Type B pancreatic cell (in vitro differentiated cells): ENCODE measurements around the gene DUSP3. TPM values are rescaled to one million over a fixed set of nuclear protein-coding genes. Genes with fewer than 3 reads are reported as not detected.

Experiments used
- DNase-seq: peaks from one replicate; pipeline ENCODE4 v3.0.0; 2021; ENCODE audit warnings: mixed read lengths; ENCODE audit not compliant: unreplicated experiment; ENCODE audit errors: extremely low spot score
- H3K27ac Mint-ChIP-seq: 2 replicates; pipeline ENCODE4 v1.8.0; 2021; ENCODE audit warnings: mild to moderate bottlenecking, mixed read lengths
- H3K27me3 Mint-ChIP-seq: 2 replicates; pipeline ENCODE4 v1.8.0; 2021; ENCODE audit warnings: mixed read lengths
- H3K36me3 Mint-ChIP-seq: 2 replicates; pipeline ENCODE4 v1.8.0; 2021; ENCODE audit warnings: mixed read lengths
- H3K4me1 Mint-ChIP-seq: one replicate; pipeline ENCODE4 v1.8.0; 2021; ENCODE audit warnings: mixed read lengths; ENCODE audit not compliant: unreplicated experiment
- H3K4me3 Mint-ChIP-seq: 2 replicates; pipeline ENCODE4 v1.8.0; 2021; ENCODE audit warnings: mild to moderate bottlenecking, mixed read lengths
- H3K9me3 Mint-ChIP-seq: 2 replicates; pipeline ENCODE4 v1.8.0; 2021; ENCODE audit warnings: mixed read lengths
- CTCF ChIP-seq: fragments of 200-600 bp; sonication (generic); conservative IDR thresholded peaks from 2 replicates; pipeline ENCODE4 v1.5.0; 2021; ENCODE audit warnings: antibody characterized with exemption, mild to moderate bottlenecking
- total RNA-seq: library from RNA; stranded (reverse); gene quantifications from 2 replicates; pipeline ENCODE4 v1.2.1, GENCODE V29; 2021; ENCODE audit warnings: low replicate concordance

The DUSP3 gene
- total RNA-seq, 1 donor from 2014 or later, result 36.4 TPM

- H3K4me1 Mint-ChIP-seq, result peaks cover 37% of the 10 kb centered on the region
- no peak for DNase-seq
- H3K27me3 Mint-ChIP-seq, result peaks cover 44% of the 10 kb centered on the region
- TF ChIP-seq CTCF, result no peak
- H3K4me3 Mint-ChIP-seq, result no peak overlapping the region
- H3K36me3 Mint-ChIP-seq, result no peaks in the 10 kb centered on the region
- no peak overlapping the region for H3K27ac Mint-ChIP-seq
- H3K9me3 Mint-ChIP-seq, result no peaks in the 10 kb centered on the region
These were observed 20.7 kb downstream of the DUSP3 start for GRCh38 chr17:43758086-43758485.

- H3K4me1 Mint-ChIP-seq, result peaks cover 37% of the 10 kb centered on the region
- DNase-seq, result no peak
- no peak for TF ChIP-seq CTCF
- H3K9me3 Mint-ChIP-seq, result no peaks in the 10 kb centered on the region
- no peak overlapping the region for H3K4me3 Mint-ChIP-seq
- H3K36me3 Mint-ChIP-seq, result no peaks in the 10 kb centered on the region
- H3K27me3 Mint-ChIP-seq, result peaks cover 51% of the 10 kb centered on the region
- H3K27ac Mint-ChIP-seq, result no peak overlapping the region
These were observed 21.6 kb downstream of the DUSP3 start for GRCh38 chr17:43757171-43757660.

GRCh38 chr17:43756201-43756600 lies 22.6 kb downstream of the DUSP3 start:
- no peaks in the 10 kb centered on the region for H3K36me3 Mint-ChIP-seq
- peaks cover 52% of the 10 kb centered on the region for H3K27me3 Mint-ChIP-seq
- no peaks in the 10 kb centered on the region for H3K9me3 Mint-ChIP-seq
- no peak for DNase-seq
- H3K4me3 Mint-ChIP-seq, result peak overlapping the region; percentile 59
- no peak for TF ChIP-seq CTCF
- peaks cover 32% of the 10 kb centered on the region for H3K4me1 Mint-ChIP-seq
- H3K27ac Mint-ChIP-seq, result no peak overlapping the region

GRCh38 chr17:43755389-43755875 lies 23.3 kb downstream of the DUSP3 start:
- no peak for TF ChIP-seq CTCF
- H3K36me3 Mint-ChIP-seq, result no peaks in the 10 kb centered on the region
- H3K27me3 Mint-ChIP-seq, result peaks cover 54% of the 10 kb centered on the region
- H3K9me3 Mint-ChIP-seq, result no peaks in the 10 kb centered on the region
- H3K4me3 Mint-ChIP-seq, result peak overlapping the region; percentile 31
- H3K27ac Mint-ChIP-seq, result no peak overlapping the region
- DNase-seq, result no peak
- H3K4me1 Mint-ChIP-seq, result peaks cover 32% of the 10 kb centered on the region

GRCh38 chr17:43754947-43755346 lies 23.8 kb downstream of the DUSP3 start:
- H3K4me1 Mint-ChIP-seq, result peaks cover 27% of the 10 kb centered on the region
- H3K4me3 Mint-ChIP-seq, result no peak overlapping the region
- peaks cover 51% of the 10 kb centered on the region for H3K27me3 Mint-ChIP-seq
- no peak for DNase-seq
- no peaks in the 10 kb centered on the region for H3K36me3 Mint-ChIP-seq
- TF ChIP-seq CTCF, result no peak
- no peak overlapping the region for H3K27ac Mint-ChIP-seq
- H3K9me3 Mint-ChIP-seq, result no peaks in the 10 kb centered on the region
